ENCODE results near the gene TMEM147.
A peak's percentile ranks its signal among the peaks of the same experiment; 100 is the strongest.
"Not testable (repeated sequence)": the region's sequence is repeated elsewhere in the genome, so short reads cannot be mapped to it uniquely, and the experiment has no call there.

Gene TMEM147

DNA sequence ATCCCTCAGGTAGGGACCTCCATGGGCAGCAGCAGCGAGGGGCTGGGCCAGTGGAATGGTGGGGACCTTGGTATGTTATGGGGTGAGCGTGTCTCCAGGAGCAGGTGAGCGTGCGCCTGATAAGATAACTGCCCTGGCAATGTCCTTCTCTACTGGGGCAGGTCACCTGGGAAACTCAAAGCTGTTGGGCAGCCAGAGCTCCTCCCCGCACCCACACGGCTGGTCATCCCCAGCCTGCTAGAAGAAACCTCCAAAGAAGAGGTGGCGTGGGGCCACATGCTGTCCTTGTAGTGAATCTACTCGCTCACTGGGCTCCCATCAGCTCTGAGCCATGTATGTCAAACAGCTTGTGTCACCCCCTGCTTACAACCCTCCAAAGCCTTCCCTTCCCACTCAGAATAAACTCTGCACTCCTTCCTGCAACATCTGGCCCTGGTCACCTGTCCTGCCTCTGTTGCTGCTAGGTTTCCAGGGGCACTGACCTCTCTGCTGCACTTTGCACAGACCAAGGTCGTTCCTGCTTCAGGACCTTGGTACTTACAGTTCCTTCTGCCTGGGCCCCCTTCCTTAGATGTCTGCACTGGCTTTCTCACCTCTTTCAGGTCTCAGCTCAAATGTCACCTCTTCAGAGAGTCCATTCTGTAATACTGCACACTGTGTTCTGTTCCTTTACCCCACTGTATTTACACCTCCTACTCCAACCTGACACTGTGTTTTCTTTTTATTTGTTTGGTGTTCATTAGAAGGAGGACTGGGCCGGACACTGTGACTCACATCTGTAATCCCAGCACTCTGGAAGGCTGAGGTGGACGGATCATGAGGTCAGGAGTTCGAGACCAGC, 19.8 kb downstream of the TMEM147 start:
- DNase-seq: no peak

DNA sequence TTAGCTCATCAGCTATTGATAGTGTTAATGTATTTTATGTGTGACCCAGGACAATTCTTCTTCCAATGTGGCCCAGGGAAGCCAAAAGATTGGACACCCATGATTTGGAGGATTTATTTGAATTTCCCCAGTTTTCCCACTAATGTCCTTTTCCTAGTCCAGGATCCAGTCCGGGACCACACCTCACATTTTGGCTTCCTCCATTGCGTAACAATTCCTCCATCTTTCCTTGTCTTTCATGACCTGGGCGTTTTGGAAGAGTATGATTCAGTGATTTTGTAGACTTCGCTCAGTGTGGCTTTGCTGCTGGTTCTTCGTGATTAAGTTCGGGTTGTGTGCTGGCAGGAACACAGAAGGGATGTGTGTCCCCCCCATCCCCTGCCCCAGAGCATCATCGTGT, 21.3 kb downstream of the TMEM147 start:
- DNase-seq: no peak

DNA sequence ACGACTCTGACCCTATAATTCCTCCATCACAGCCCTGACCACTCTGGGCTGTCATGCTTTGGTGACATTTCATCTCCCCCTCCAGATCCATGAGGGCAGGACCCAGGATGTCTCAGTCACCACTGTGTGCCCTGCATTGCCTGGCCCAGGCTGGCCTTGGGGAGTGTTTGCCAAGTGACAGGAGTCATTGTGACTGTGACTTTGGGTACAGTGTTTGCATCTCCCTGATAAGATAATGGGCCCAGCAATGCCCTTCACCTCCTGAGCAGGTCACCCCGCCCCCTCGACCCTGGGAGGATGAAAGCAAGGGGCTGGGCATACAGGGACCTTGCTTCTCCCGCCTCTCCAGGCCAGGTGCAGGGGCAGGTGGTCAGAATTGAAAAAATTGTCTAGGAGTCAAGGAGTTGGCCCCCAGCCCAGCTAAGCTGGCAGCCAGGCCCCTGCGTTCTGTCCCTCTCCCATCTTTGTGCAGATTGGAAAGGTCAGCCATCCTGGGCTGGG, 23.9 kb downstream of the TMEM147 start:
- DNase-seq: no peak

DNA sequence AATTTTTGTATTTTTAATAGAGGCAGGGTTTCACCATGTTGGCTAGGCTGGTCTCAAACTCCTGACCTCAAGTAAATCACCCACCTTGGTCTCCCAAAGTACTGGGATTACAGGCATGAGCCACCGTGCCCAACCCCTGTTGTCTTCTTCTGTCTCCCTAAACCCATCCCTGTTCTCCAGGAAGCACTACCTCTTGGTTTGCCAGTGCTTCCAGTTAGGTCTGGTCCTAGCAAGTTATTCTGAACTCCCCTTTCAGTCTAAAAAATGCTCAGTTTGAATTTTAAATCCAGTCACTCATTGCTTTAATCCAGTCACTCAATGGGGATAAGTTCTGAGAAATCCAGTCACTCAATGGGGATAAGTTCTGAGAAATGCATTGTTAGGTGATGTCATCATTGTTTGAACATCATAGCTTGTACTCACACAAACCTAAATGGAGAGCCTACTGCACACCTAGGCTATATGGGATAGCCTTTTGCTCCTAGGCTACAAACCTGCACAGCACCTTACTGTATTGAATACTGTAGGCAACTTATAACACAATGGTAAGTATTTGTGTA, 26.1 kb downstream of the TMEM147 start:
- DNase-seq: no peak

DNA sequence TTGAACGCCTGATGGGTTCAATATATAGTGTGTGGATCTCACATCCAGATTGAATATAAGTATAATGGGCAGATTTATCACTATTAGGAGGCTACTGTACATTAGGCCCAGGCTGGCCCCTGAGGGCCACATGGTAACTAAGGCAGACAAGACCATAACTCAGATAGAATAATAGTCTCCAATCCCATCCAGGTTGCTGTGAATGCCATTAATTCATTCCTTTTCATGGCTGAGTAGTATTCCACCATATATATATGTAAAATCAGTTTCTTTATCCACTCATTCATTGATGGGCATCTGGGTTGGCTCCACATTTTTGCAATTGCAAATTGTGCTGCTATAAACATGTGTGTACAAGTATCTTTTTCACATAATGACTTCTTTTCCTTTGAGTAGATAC, 32.5 kb downstream of the TMEM147 start:
- DNase-seq: no peak

DNA sequence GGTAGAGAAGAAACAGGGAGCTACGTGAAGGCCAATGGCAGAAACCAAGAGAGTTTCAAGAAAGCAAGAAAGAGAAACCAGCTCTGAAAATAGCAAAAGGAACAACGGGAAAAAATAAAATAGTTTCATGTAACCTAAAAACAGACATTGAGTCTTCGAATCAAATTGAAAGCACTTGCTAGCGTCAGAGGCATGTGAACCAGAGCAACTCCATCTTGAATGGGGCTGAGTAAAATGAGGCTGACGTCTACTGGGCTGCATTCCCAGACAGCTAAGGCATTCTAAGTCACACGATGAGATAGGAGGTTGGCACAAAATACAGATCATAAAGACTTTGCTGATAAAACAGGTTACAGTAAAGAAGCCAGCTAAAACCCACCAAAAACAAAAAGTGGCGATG, 33.3 kb downstream of the TMEM147 start:
- no peak for DNase-seq

DNA sequence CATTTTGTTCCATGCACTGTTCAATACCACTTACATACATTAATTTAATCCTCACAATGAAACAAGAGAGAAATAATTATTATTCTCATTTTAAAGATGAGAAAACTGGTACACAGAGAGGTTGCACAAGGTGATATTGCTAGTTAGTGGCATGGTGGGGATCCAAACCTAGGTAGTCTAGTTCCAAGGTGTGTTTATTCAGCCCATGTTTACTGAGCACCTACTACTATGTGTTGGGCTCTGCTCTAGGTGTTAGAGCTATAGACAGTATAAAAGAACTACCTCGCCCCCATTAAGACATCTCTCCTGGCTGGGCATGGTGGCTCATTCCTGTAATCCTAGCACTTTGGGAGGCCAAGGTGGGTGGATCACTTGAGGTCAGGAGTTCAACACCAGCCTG, 37.3 kb downstream of the TMEM147 start:
- DNase-seq: no peak

DNA sequence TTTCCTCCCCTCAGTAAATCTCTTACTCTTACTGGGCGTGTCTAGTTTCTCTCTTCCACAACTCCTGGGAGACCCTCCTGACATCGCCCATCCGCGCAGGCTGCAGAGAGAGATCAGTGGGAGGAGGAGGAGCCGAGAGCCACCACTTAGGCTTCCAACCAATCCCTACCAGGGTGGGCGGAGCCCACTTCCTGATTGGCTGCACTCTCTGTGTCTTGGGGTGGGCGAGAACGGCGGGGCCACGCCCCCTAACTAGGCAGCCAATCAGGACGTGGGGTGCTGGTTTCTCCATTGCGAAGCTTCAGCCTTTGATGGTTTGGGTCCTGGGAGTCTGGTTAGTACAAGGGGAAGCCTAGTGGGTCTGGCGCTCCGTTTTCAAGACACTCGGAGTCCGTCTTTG, 40.4 kb downstream of the TMEM147 start, which contains the start of gene PMIS2:
Gene PMIS2, plus strand, starts transcription at position 326 of the 400 bp plus-strand sequence. CDS start 87 bp downstream, outside the sequence.
- peak in 1 of 2 donors; percentile 33 for DNase-seq

DNA sequence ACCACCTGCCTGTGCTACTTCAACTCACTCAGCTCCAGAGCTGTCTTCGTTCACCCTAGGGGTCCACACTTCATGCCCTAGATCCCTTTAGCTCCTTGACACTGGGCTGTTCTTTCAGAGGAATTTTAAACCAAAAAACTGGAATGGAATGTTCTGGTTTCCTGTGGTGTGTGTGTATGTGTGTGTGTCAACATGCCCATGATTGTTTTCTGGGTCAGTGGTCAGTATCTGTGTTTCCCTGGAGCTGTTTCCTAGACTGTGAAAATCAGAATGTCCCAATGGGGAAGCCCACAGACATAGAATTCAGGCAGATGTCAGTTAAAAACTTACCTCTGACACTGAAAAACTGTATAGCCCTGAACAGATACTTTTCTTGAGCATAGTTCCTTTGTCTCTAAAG, 41.9 kb downstream of the TMEM147 start:
- DNase-seq: no peak

DNA sequence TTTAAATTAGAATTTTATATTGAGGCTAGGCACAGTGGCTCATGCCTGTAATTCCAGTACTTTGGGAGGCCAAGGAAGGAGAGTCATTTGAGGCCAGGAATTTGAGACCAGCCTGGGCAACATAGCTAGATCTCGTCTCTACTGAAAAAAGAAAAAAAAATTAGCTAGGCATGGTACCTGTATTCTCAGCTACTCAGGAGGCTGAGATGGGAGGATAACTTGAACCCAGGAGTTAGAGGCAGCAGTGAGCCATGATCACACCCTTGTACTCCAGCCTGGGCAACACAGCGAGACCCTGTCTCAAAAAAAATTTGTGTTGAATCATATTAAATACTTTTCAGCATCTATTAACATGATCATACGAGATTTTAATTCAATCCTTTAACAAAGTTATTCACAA, 45.4 kb downstream of the TMEM147 start:
- DNase-seq: no peak

DNA sequence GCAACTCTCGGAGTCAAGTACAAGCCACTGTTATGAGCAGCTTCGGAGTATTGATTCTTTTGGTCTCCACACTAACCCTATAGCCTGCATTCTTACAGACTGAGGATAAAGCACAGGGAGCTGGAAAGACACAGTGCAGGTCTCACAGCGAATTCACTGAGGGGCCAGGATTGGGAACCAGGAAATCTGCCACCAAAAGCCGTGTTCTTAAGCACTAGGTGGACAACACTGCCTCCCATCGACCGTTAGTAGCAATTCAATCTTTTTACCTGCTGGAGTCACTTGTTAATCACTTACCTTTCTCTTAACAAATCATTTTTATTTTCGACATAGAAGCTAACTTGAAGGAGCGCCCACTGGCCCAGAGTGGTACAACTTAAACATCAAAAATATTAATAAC, 46.8 kb downstream of the TMEM147 start:
- peak in 1 of 2 donors; percentile 18 for DNase-seq

DNA sequence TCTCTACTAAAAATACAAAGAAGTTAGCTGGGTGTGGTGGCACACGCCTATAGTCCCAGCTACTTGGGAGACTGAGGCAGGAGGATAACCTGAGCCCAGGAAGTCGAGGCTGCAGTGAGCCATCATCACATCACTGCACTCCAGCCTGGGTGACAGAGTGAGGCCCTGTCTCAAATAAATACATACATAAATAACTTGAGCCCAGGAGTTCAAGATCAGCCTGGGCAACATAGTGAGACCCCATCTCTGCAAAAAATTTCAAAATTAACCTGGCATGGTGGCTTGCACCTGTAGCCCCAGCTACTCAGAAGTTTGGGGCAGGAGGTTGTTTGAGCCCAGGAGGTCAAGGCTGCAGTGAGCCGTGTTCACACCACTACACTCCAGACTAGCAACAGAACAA, 49.6 kb downstream of the TMEM147 start:
- DNase-seq: not testable (repeated sequence)

DNA sequence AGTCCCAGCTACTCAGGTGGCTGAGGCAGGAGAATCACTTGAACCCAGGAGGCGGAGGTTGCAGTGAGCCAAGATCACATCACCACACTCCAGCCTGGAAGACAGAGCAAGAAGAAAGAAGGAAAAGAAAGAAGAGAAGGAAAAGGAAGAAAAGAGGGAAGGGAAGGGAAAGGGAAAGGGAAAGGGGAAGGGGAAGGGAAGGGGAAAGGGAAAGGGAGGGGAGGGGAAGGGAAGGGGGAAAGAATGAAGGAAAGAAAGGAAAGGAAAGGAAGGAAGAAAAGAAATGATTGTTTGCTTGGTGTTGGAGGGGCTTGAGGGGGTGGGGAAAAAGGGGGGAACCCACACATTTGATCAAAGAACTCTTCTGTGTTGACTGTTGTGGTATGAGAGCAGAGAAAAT, 50.5 kb downstream of the TMEM147 start:
- DNase-seq: no peak

DNA sequence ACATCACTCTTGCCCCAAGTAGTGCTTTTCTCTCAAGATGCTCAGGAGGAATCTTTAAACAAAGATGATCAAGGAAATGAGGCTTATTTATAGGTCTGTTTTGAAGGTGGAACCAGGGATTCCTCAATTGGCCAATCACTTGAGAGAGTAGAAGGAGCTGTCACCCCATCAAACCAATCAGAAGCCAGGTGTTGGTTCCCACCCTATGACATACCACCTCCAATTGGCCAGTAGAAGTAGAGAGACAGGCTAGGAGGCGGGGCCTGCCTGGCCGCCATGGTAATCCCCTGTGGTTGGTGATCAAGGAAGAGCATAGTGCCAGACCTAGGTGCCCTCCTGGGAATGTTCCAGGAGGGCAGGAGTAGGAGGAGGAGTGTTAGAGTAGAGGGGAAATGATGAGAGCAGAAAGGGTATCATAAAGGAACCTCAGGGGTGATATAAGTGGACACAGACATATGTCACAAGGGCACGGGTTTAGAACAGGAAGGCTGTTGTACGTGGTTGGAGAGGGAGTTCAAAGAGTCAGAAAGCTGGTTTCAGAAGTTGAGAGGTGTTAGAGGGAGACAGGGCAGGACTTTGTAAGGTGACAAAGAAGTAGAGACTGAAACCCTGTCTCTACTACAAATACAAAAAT, 51.1 kb downstream of the TMEM147 start:
- peak in 1 of 2 donors; percentile 14 for DNase-seq
